H9 (cell line): ENCODE results near the gene SOBP. TPM values are rescaled to one million over a fixed set of nuclear protein-coding genes. Genes with fewer than 3 reads are reported as not detected.

Experiments used
- DNase-seq: peaks from one replicate; pipeline ENCODE4 v3.0.0-alpha.2; 2017
- H2AFZ ChIP-seq: one replicate; pipeline ENCODE4 v1.6.1; 2013; ENCODE audit warnings: mild to moderate bottlenecking, low read length, control low read depth, moderate library complexity
- H2AK5ac ChIP-seq: 2 replicates; pipeline ENCODE4 v1.6.1; 2013; ENCODE audit warnings: low read length, control low read depth, mixed read lengths; ENCODE audit not compliant: insufficient read length
- H2BK120ac ChIP-seq: one replicate; pipeline ENCODE4 v1.6.1; 2013; ENCODE audit warnings: low read depth, mild to moderate bottlenecking, low read length, control low read depth, inconsistent platforms; ENCODE audit not compliant: poor library complexity, severe bottlenecking
- H2BK12ac ChIP-seq: 2 replicates; pipeline ENCODE4 v1.6.1; 2013; ENCODE audit warnings: low read length, control low read depth, mixed read lengths, low read depth; ENCODE audit not compliant: insufficient read length
- H2BK15ac ChIP-seq: 2 replicates; pipeline ENCODE4 v1.6.1; 2013; ENCODE audit warnings: low read depth, low read length, control low read depth
- H2BK20ac ChIP-seq: one replicate; pipeline ENCODE4 v1.6.1; 2013; ENCODE audit warnings: low read depth, mild to moderate bottlenecking, low read length, control low read depth, inconsistent platforms; ENCODE audit not compliant: poor library complexity, severe bottlenecking
- H2BK5ac ChIP-seq: 2 replicates; pipeline ENCODE4 v1.6.1; 2013; ENCODE audit warnings: low read length, control low read depth, mixed read lengths; ENCODE audit not compliant: insufficient read length
- H3K14ac ChIP-seq: 2 replicates; pipeline ENCODE4 v1.6.1; 2013; ENCODE audit warnings: low read length, control low read depth; ENCODE audit not compliant: insufficient read depth
- H3K18ac ChIP-seq: 2 replicates; pipeline ENCODE4 v1.6.1; 2013; ENCODE audit warnings: low read depth, mild to moderate bottlenecking, mixed read lengths, low read length, control low read depth; ENCODE audit not compliant: insufficient read length
- H3K23ac ChIP-seq: 2 replicates; pipeline ENCODE4 v1.6.1; 2013; ENCODE audit warnings: low read length, control low read depth, mixed read lengths, low read depth; ENCODE audit not compliant: insufficient read length
- H3K23me2 ChIP-seq: 2 replicates; pipeline ENCODE4 v1.6.1; 2013; ENCODE audit warnings: low read depth, mild to moderate bottlenecking, mixed read lengths, low read length, control low read depth; ENCODE audit not compliant: insufficient read length, poor library complexity, severe bottlenecking
- H3K27ac ChIP-seq: 2 replicates; pipeline ENCODE4 v1.5.1; 2013; ENCODE audit warnings: low read length, control low read depth, mixed read lengths, low read depth; ENCODE audit not compliant: insufficient read length
- H3K27me3 ChIP-seq: 2 replicates; pipeline ENCODE4 v1.6.1; 2013; ENCODE audit warnings: low read length, control low read depth, inconsistent platforms; ENCODE audit not compliant: insufficient read depth
- H3K4ac ChIP-seq: 2 replicates; pipeline ENCODE4 v1.6.1; 2013; ENCODE audit warnings: low read depth, mild to moderate bottlenecking, control low read depth, inconsistent platforms, low read length, moderate library complexity
- H3K4me1 ChIP-seq: 2 replicates; pipeline ENCODE4 v1.6.1; 2013; ENCODE audit warnings: low read length, control low read depth, inconsistent platforms; ENCODE audit not compliant: insufficient read depth
- H3K4me2 ChIP-seq: 2 replicates; pipeline ENCODE4 v1.6.1; 2013; ENCODE audit warnings: low read length, control low read depth, mixed read lengths; ENCODE audit not compliant: insufficient read length, insufficient read depth
- H3K56ac ChIP-seq: 2 replicates; pipeline ENCODE4 v1.6.1; 2013; ENCODE audit warnings: low read depth, mild to moderate bottlenecking, mixed read lengths, low read length, control low read depth; ENCODE audit not compliant: insufficient read length
- H3K79me1 ChIP-seq: 2 replicates; pipeline ENCODE4 v1.6.1; 2013; ENCODE audit warnings: low read depth, mild to moderate bottlenecking, moderate library complexity, low read length, control low read depth, inconsistent platforms; ENCODE audit not compliant: insufficient read depth, poor library complexity, severe bottlenecking
- H3K79me2 ChIP-seq: 2 replicates; pipeline ENCODE4 v1.6.1; 2013; ENCODE audit warnings: low read length, control low read depth, inconsistent platforms; ENCODE audit not compliant: insufficient read depth
- H3K9ac ChIP-seq: 2 replicates; pipeline ENCODE4 v1.6.1; 2013; ENCODE audit warnings: low read length, control low read depth, mixed read lengths; ENCODE audit not compliant: insufficient read length; ENCODE audit errors: extremely low read depth
- H3K9me3 ChIP-seq: one replicate; pipeline ENCODE4 v1.6.1; 2013; ENCODE audit warnings: low read depth, low read length, inconsistent platforms; ENCODE audit not compliant: control insufficient read depth
- H3T11ph ChIP-seq: one replicate; pipeline ENCODE4 v1.6.1; 2013; ENCODE audit warnings: mild to moderate bottlenecking, low read length, control low read depth, inconsistent platforms
- H4K20me1 ChIP-seq: one replicate; pipeline ENCODE4 v1.6.1; 2013; ENCODE audit not compliant: control insufficient read depth, insufficient read length, insufficient read depth
- H4K5ac ChIP-seq: 2 replicates; pipeline ENCODE4 v1.6.1; 2013; ENCODE audit warnings: low read depth, mild to moderate bottlenecking, mixed read lengths, low read length, control low read depth; ENCODE audit not compliant: insufficient read length
- H4K8ac ChIP-seq: replicated peaks from 2 replicates; pipeline ENCODE4 v1.6.1; 2013; ENCODE audit warnings: low read length, control low read depth, mixed read lengths, low read depth; ENCODE audit not compliant: insufficient read length
- H4K91ac ChIP-seq: 2 replicates; pipeline ENCODE4 v1.6.1; 2013; ENCODE audit warnings: low read depth, mild to moderate bottlenecking, moderate library complexity, mixed read lengths, low read length, control low read depth; ENCODE audit not compliant: insufficient read length
- H3K27ac Mint-ChIP-seq, 3 experiments: 2 replicates in 2 of 3; 3 replicates in 1 of 3; pipeline ENCODE4 v1.8.0; 2020 to 2021; ENCODE audit warnings: mixed read lengths in 3 of 3, mild to moderate bottlenecking in 1 of 3, moderate library complexity in 1 of 3
- H3K27me3 Mint-ChIP-seq: 2 replicates; pipeline ENCODE4 v1.8.0; 2021; ENCODE audit warnings: low read depth, mild to moderate bottlenecking, moderate library complexity, mixed read lengths
- H3K36me3 Mint-ChIP-seq, 3 experiments: 2 replicates in 2 of 3; 3 replicates in 1 of 3; pipeline ENCODE4 v1.8.0; 2020 to 2021; ENCODE audit warnings: low read depth in 3 of 3, mixed read lengths in 3 of 3; ENCODE audit not compliant: insufficient read depth in 1 of 3
- H3K4me1 Mint-ChIP-seq, 2 experiments: 2 replicates each; pipeline ENCODE4 v1.8.0; 2020; ENCODE audit warnings: mixed read lengths in 2 of 2
- H3K4me3 Mint-ChIP-seq, 2 experiments: 2 replicates in 1 of 2; 3 replicates in 1 of 2; pipeline ENCODE4 v1.8.0; 2020 to 2021; ENCODE audit warnings: mild to moderate bottlenecking in 2 of 2, mixed read lengths in 2 of 2, moderate library complexity in 1 of 2
- H3K9me3 Mint-ChIP-seq, 2 experiments: 2 replicates in 1 of 2; 3 replicates in 1 of 2; pipeline ENCODE4 v1.8.0; 2020; ENCODE audit warnings: mild to moderate bottlenecking in 2 of 2, mixed read lengths in 2 of 2, moderate library complexity in 1 of 2
- CTCF ChIP-seq: fragments of 200-600 bp; sonication (generic); conservative IDR thresholded peaks from 3 replicates; pipeline ENCODE4 v1.8.0; 2021; ENCODE audit warnings: antibody characterized with exemption, mild to moderate bottlenecking
- WGBS: extraction: QIAGEN DNeasy Blood & Tissue Kit; methylation state at CpG from one replicate; pipeline ENCODE4 v1.1.7; 2013; ENCODE audit warnings: missing lambda C conversion rate, low lambda C conversion rate, mixed read lengths; ENCODE audit not compliant: insufficient read length; ENCODE audit errors: extremely low coverage; 5-methylcytosine and 5-hydroxymethylcytosine counted together
- total RNA-seq: library from RNA; stranded (reverse); gene quantifications from 2 replicates; pipeline ENCODE4 v1.2.1, GENCODE V29; 2021

Gene SOBP
- total RNA-seq, 1 experiment from 2014 or later: 4.3 TPM

- Histone ChIP-seq H3K4me2 (no peak overlapping the region), H3K56ac (no peak overlapping the region), H4K5ac (no peak overlapping the region), H3K4me1 (0 out of 2 replicates have a peak, but pooled peaks cover 2% of the 10 kb centered on the region), H4K91ac (no peak overlapping the region), H3K27ac (no peak overlapping the region), H2BK120ac (no peak overlapping the region), H2AK5ac (no peak overlapping the region), H2BK20ac (no peak overlapping the region), H3K27me3 (no peaks in the 10 kb centered on the region), H2BK12ac (no peak overlapping the region), H2BK5ac (no peak overlapping the region), H3K79me2 (no peaks in the 10 kb centered on the region), H4K20me1 (no peaks in the 10 kb centered on the region), H3K23ac (no peak overlapping the region), H3K23me2 (no peaks in the 10 kb centered on the region), H3K18ac (no peak overlapping the region), H4K8ac (no peak overlapping the region), H3K9me3 (no peaks in the 10 kb centered on the region), H2AFZ (no peak overlapping the region), H2BK15ac (no peak overlapping the region), H3K79me1 (no peaks in the 10 kb centered on the region), H3T11ph (no peak overlapping the region), H3K4ac (no peak overlapping the region), H3K14ac (no peak overlapping the region), H3K9ac (no peak overlapping the region)
- peaks cover 36 to 37% of the 10 kb centered on the region in 2 experiments for H3K4me1 Mint-ChIP-seq
- H3K4me3 Mint-ChIP-seq: no peak overlapping the region
- no CpG with 5 or more reads among the region's 3 CpGs for WGBS
- no peak for DNase-seq
- no peaks in the 10 kb centered on the region for H3K36me3 Mint-ChIP-seq
- no peak overlapping the region for H3K27ac Mint-ChIP-seq
- H3K9me3 Mint-ChIP-seq: no peaks in the 10 kb centered on the region
- H3K27me3 Mint-ChIP-seq: no peaks in the 10 kb centered on the region
- no peak for TF ChIP-seq CTCF
Measured at GRCh38 chr6:107657373-107657754, 167.4 kb downstream of the SOBP start.
